NCI-H1092 (cell line): ENCODE measurements around the gene RBBP8NL.
"Not testable (repeated sequence)": the region's sequence is repeated elsewhere in the genome, so short reads cannot be mapped to it uniquely, and the experiment has no call there.

Experiments
- DNase-seq: peaks from one replicate; lab custom pipeline; 2025; lab: John Stamatoyannopoulos, UW

Gene RBBP8NL

GRCh38 chr20:62374331-62375152 lies 52.8 kb downstream of the RBBP8NL start:
- DNase-seq: no peak

GRCh38 chr20:62373631-62374179 lies 53.6 kb downstream of the RBBP8NL start:
- not testable (repeated sequence) for DNase-seq

- no peak for DNase-seq
Observed at GRCh38 chr20:62372042-62372993, 55.0 kb downstream of the RBBP8NL start.

GRCh38 chr20:62371588-62372041 lies 55.7 kb downstream of the RBBP8NL start:
- DNase-seq: no peak

- no peak for DNase-seq
Observed at GRCh38 chr20:62370807-62371587, 56.3 kb downstream of the RBBP8NL start.

DNA sequence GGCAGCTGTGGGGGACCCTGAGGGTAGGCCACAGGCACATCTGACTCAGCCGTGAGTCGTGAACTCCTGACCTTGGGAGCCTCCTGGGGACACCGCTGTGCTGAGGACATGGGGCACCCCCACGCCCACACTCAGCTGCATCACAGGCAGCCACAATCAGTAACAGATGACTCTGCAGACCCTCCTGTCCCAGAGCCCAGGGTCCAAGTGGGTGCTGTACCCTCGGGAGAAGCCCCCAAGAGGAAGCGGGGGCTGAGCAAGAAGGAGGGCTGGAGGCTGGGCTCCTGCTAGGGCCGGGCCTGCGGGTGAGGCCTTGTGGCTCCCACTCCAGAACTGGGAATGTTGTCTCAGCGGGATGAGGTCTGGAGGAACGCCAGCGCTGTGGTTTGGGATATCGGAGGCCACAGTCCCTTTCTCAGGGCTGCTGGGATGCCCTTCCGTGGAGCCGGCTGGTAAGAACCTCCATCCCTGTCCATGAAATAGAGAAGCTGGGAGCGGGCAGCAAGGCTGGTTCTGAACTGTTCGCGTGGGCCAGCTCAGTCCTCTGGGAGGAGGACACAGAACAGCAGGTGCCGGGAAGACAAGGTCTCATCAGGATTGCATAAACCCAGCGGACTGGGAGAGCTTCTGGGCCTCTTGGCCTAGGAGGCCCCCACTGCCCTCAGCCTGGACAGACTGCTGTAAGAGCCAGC lies 57.1 kb downstream of the RBBP8NL start:
- DNase-seq: no peak

GRCh38 chr20:62369815-62370114 lies 57.6 kb downstream of the RBBP8NL start:
- no peak for DNase-seq

DNA sequence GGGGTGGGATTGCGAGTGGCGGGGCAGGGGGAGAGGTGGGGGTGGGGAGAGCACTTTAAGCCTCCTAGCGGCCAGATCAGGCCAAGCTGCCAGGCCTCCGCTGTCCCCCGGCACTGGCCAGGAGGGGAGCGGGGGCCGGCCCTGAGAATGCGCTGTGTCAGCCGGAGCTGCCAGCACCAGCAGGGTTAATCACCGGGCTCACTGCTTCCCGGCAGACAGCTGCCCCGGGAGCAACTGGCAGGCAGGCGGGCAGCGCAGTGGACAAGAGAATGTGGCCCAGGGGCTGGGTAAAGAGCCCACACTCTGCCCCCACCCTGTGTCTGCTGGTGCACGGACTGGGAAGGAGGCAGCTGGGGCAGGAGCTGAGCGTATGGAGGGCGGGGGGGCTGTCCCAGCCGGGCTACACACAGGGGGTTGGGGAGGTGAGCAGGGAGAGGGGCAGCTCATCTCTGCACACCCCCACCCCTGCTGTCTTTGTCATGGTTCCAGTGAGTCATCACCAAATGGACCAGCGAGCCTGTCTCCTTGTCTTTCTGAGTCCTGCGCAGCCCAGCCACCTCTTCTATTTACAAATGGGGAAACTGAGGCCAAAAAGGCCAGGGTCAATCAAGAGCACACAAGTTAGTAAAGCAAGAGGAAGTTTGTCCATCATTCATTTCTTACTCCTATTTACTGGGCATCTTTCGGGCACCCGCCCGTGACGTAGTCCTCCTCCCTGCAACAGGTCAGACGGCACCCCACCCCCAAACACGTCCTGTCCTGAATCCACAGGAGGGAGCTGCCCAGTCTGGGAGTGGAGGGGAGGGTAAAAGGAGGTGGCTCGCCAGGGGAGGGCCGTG lies 58.1 kb downstream of the RBBP8NL start:
- no peak for DNase-seq

DNA sequence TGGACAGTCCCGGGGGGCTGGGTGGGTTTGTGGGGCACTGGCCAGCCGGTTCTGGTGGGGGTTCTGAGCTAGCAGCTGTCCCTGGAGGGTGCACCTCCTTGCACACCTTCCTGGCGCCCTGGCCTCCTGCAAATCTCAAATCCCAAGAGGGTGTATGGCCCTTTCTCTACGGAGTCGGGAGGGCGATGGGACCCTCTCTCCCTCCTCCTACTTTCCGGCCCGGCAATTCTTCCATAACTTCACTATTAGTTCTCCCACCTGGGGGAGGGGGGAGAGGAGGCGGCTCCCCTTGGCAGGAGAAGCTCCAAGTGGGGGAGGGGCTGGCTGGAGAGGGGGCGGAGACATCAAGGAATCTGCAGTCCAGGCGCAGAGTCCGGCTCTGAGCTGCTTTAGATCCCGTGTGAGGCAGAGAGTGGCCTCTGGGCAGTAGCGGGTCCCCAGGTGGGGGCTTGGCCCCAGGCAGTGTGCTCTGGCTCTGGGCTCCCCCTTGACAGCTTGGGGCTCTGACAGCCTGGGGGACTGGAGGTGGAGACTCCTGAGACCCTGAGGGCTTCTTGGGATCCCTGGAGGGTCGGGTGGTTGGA lies 58.9 kb downstream of the RBBP8NL start:
- DNase-seq: no peak

DNA sequence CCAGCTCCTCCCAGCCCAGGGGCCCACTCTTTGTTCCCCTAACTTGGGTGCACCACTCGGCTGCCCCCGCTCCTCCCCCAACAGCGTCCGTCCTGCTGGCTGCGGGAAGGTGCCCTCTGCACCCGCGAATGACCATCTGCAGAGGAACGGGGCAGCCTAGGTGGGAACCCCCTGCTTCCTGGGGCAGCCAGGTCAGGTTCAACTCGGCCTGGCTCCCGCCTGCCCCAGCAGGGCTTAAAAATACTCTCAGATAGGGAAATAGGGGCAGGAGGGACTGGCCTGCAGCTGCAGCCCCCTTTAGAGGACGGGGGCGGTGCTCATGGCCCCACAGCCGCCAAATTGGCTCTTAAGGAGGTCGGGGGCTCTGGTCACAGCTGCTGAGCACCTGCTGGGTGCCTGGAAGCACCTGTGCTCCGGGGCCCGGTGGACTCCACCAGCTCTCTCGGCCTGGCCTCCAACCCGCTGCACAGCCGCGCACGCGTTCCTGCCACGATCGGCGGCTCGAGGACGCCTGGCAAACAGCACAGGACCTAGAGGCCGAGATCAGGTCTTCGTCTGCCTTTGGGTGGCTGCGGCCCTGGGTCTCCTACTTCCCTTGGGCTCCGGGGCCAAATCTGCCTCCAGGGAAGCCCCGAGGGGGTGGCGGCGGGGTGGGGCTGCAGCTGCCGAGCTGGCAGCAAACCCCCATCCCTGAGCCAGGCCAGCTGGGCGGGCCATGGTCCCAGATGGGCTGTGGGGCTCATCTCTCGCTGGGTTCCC lies 59.5 kb downstream of the RBBP8NL start:
- DNase-seq: no peak

DNA sequence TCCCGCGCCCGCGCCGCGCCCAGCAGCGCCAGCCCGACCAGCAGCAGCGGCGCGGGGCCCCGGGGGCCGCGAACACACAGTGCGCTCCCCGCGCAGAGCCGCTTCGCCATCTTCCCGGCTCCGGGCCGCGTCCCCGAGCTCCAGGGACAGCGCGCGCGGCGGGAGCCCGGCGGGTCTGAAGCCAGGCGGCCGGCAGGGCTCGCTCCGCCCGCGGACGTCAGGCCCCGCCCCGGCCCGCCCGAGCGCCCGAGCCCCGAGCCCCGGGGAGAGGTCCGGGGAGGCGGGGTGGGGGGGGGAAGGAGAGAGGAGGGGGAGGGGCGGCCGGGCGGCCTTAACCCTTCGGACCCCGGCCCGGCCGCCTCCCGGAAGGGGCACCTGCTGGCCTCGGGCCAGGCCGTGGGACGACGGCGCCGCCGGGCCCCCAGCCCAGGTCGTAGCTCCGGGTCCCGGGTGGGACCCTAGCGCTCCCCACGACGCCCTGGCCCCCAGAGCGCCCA lies 60.2 kb downstream of the RBBP8NL start, which contains the start of gene LAMA5:
Gene LAMA5 (minus strand): TSS at position 177 of the 497 bp plus-strand sequence. CDS start 67 bp downstream, at position 110.
- DNase-seq: no peak

DNA sequence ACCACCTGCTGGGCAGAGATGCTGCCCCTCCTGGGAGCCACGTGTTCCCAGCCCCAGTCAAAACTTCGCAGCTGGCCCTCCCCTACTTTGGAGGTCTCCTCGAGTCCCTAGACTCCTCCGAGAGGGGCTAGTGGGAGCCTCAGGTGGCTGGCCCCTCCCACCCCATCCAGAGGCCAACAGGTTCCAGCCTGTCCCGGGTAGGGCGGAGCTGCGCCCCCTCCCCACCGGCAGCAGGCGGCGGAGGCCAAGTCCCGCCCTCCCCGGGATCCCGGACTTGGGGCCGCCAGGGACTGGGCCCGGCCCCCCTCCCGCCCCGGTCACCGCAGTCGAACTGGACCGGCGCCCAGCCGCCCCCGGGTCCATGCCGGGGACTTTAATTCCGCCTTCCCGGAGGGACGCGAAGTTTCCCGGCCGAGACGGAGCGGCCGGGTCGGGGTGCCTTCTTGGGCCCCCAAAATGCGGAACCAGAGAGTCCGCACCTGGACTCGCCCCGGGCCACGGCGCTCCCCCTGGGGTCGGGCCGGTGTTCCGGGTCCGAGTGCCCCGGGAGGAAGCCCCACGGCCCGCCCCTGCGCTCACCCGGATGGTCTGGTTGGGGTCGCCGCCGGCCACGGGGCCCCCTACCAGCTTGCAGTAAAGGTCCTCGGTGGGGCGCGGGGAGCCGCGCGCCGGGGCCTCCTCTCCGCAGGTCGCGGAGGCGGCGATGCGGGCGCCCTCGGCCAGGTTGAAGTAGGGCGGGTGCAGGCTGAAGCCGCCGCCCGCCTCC lies 60.8 kb downstream of the RBBP8NL start:
- no peak for DNase-seq

DNA sequence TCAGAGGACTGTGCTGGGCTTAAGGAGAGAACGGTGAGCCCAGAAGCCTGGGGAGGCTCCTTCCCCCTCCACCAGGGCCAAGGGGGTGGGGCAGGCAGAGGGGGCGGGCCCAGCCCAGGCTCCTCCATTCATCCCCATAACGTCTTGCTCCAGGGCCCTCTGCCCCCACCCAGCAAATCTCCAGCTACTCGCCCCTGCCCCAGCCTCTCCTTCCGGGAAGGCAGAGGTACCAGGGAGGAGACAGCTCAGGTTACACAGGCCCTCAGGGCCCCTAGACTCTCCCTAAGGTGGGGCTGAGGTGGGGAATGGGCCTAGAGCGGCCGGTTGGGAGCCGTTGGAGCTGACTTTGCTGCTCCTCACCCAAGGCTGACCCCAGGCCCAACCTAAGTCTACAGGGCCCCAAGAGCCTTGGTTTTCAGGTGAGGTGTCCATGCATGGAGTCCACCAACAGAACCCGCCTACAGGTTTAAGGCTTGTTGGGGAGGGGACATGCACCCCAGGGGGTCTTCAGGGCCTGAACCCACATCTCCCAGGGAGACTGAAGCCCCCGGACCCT lies 61.4 kb downstream of the RBBP8NL start:
- DNase-seq: no peak

DNA sequence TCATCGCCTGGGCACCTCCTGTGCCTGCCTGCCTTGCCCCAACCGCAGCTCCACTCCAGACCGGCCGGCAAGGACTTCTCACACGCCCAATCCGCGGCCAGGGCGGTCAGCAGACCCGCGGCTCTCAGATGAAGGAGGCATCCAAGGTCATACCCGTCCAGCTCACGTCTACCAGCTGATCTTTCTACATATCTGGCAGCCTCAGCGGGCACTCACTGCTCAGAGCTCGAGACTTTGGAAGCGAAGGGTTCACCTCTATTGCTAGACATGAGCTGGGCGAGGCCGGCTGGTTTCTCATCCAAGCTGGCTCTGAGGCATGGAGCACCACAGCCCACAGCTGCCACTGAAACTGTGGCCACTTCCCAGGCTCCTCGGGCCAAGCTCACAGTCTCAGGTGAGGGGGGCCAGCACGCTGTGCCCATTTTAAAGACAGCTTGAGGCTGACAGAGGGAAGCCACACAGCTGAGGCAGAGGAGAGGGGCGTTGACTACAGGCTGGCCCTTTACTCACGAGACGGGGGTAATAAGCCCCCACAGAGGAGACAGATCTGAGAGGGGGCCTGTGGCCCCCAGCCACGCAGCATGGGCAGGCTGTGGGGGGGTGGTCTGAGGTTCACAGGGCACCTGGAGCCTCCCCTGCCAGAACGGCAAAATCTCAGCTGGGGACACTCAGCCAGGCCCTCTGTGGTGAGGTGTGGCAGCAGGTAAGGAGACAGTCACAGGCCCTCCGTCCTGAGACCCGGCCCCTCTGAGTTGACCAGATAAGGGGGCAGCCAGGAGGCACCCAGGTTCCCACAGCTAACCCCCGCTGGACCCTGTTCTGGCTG lies 62.2 kb downstream of the RBBP8NL start:
- no peak for DNase-seq

DNA sequence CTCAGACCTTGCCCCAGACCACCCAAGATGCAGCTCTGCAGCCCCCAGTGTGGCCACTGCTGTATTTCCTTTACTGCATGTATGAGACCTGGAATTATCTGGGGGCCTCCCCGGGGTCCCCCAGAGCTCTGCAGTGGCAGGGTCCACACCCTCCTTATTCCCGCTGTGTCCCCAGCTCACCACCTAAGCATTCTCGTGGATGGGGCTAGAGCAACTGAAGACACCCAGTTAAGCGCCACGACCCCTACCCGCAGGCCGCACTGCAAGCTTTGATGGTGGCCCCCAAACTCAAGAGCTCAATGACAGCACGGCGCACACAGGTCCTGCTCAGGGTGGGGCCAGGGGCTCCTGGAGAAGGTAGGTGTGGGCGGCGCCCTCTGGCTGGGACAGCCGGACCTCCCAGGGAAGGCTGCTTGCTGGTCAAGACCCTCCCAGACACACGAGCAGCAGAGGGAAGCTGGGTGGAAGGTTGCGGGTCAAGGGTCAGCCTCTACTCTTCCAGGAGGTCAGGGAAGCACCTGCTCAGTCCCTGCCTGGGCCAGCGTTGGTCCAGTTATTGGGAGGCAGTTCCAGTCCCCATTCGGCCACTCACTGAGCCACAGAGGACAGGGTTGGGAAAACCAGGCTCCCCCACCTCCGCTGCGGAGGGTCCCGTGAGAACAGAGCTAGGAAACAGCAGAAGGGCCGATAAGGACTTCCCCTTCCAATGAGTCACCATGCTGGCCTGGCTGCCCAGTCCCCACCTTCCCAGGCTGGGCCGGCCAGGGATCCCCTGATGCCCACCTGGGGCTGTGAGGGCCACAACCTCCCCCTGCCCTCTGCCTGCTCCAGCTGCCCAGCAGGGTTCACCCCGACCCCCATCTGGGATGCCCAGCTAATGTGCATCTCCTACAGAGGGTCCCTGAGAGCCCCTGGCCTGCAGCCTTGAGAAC lies 63.2 kb downstream of the RBBP8NL start:
- DNase-seq: no peak
